IPS DF 19.7 (cell line): ENCODE results near the gene RAP2B.

Experiments
- DNase-seq: peaks from one replicate; pipeline ENCODE4 v3.0.0-alpha.2; 2013; ENCODE audit warnings: low read depth, low spot score

Gene RAP2B

DNA sequence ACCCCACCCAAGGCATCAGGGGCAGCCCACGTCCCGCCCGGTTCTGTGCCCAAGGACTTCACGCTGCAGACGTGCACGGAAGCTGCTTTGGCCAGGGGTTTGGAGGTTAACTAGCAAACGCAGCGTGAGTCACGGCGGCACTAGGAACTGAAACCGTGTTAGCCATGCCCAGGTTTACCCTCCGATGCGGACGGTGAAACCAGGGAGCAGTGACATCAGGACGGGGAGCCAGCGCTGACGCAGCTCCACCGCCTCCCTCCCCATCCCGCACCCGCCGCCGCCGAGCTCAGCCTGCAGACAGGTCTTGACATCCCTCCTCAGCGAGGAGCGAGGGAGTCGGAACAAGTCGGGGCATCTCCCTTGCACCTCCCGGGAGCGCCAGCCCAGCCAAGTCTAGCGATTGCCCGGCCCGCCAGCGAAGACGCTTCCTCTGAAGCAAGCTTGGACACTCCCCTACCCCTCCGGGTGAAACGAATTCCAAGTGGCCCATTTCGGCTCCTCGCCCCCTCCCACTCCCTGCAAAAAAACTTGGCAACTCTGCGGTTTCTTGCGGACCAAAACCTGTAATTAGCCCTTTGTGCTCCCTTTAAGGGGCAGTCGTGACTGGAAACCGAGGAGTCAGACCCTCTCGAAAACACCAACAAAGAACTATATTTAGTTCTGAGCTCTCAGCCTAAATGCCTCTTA, 1.4 kb upstream of the RAP2B start:
- DNase-seq: peak; percentile 52

DNA sequence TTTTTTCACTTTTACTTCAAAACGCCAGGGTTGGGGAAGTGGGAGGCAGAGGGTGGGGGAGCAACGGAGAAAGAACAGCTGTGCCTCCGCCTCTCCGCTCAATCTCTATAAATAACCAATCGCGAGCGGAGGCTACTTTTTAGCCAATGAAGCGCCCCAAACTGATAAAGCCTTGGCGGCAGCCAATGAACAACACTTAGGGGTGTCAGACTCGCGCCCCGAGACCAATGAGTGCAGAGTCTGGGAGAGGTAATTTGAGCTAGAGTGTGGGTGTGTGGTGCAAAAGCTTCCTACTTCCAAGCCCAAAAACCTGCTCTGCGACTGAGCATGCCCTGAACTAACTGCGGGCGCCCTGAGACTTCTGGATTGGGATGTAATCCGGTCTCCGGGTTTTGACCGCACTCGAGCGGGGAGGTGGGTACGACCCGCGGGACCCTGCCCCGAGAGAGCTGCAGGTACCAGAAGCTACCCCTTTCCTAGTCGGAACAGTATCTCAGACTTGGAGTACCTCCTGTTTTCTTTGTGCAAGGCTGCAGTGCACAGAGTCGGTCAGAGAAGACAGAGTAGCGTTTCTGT, 800 bp upstream of the RAP2B start:
- peak; percentile 99 for DNase-seq

DNA sequence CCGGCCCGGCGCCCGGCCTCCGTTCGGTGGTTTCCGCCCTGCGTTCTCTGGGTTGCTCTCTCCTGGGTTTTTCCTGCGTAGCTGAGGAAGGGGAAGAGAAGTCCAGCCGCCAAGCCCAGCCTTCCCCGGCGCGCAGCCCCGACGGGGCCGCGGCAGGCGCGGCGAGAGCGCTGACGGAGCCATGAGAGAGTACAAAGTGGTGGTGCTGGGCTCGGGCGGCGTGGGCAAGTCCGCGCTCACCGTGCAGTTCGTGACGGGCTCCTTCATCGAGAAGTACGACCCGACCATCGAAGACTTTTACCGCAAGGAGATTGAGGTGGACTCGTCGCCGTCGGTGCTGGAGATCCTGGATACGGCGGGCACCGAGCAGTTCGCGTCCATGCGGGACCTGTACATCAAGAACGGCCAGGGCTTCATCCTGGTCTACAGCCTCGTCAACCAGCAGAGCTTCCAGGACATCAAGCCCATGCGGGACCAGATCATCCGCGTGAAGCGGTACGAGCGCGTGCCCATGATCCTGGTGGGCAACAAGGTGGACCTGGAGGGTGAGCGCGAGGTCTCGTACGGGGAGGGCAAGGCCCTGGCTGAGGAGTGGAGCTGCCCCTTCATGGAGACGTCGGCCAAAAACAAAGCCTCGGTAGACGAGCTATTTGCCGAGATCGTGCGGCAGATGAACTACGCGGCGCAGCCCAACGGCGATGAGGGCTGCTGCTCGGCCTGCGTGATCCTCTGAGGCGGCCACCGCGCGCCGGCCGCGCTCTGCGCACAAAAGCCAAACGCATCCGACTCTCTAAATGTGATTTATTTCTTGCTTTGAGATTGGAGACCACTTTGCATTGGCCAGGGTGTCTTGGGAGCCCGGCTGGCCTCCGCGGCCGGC, 727 bp downstream of the RAP2B start:
- no peak for DNase-seq

DNA sequence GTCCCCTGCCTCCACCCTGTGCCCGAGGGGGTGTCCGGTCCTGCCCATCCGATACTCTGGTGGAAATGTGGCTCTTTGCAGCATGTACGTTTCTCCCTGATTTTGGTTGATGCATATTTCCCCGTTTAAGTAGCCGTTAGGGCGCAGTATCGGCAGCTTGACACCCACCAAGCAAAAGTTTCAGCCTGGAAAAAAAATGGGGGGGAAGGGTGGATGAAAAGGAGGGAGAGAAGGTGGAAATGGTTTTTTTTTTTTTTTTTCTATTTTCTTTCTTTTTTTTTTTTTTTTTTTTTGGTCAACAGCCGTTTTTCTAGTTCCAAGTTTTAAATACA, 1.3 kb downstream of the RAP2B start:
- no peak for DNase-seq

DNA sequence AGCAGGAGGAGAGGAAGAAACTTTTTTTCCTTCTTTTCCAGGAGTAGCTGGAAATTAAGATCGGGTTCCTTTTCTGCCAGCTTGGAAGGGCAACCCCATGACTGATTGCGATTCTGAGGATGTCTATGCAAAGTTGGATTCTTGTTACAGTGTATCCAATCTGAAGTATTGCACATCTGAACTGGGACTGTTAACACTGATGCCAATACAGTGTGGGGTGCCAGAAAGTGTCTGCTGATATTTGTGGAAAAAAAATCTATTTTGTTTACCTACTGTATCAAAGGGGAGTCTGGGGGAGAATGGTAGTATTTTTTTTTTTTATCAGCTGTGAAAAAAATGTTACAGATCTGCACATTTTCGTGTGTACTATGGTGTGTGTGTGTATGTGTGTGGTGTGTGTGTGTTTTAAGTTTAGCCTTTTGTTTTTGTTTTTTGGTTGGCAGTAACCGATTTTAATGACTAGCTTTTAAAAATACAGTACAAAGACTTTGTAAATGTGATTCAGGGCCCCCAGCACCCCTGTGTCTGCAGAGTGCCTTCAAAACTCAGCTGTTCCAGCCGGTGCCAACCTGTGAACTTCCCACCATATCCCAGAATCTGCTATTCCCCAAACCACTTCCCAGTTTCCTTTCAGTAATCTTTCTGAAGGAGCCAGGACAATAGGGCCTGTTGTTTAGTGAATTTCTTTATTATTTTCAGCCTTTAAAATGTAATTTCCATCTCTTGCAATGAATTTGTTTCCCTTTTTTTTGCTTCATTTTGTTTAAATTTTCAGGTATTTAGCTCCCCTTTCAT, 1.9 kb downstream of the RAP2B start:
- no peak for DNase-seq

DNA sequence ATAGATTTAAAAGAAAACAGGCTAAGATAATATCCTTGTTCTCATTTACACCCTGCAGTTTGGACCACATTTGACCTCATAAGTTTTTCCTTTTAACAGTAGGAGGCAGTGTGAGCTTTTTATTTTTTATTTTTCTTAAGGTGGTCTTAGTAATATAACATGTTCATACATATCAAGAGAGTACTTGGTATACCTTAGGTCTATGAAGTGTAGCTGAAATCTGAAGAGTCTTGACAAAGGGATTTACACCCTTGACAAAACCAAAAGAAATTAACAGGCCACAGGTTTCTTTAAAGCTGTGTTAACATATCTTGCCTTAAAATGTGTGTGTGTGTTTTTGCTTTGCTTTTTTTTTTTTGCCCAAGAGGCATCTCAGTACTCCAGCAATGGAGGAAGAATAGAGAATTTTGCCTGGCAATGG, 3.2 kb downstream of the RAP2B start:
- DNase-seq: no peak

DNA sequence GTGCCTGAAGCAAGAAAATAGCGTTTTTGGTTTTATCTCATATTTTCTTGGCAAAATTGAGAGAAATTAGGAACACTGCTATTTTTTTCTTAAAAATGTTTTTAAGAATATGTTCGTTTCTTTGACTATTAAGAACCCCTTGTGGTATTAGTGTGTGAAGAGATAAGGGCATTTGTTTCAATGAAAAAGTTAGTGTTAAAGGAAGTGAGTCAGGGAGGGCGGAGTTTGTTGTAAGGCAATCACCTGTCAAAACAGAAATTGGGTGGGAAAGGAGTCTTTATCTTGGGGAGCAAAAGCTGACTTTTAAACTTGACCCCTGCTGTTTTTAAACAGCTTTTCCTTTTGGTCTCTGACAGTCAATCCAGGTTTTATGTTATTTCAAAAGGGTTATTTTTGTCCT, 4.2 kb downstream of the RAP2B start:
- no peak for DNase-seq

DNA sequence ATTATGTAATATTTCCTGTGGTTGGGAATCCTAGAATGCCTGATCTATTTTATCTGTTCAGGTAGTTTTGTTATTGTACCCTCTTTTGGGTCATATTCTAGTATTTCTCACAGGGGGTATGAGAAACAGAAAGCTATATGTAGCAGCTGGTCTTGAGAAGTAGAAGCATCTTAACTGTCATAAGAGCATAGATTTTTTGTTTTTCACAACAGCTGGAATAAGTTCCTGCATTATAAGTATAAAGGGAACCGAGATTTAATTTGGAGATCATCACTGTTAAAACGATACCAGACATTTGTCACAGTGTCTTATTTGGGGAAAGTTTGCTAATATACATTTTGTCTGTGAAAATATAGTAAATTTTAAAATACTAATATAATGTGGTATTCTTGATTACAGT, 4.8 kb downstream of the RAP2B start:
- DNase-seq: no peak

DNA sequence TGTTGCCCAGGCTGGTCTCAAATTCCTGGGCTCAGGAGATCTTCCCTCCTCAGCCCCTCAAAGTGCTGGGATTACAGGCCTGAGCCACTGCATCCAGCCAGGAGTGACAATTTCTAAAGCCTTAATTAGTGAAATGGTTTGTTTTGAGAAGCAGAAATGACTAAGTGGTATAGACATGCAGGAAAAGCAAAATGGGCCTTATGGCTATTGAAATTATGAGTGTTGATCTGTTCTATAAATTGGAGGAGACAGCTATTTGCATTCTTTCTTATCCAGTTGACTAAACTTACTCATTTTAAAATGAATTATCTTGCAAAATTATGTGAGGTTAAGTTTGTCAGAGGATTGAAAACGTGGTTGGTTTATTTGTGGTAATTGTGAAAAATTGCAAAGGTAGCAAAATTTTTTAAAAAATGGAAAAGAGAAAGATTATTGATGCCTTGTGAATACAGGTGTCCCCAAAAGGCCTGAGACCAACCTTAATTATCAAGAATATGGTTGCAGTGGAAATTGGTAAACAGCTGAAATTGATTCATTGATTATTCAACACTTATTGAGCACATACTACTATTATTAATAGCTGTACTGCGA, 7.9 kb downstream of the RAP2B start:
- no peak for DNase-seq

DNA sequence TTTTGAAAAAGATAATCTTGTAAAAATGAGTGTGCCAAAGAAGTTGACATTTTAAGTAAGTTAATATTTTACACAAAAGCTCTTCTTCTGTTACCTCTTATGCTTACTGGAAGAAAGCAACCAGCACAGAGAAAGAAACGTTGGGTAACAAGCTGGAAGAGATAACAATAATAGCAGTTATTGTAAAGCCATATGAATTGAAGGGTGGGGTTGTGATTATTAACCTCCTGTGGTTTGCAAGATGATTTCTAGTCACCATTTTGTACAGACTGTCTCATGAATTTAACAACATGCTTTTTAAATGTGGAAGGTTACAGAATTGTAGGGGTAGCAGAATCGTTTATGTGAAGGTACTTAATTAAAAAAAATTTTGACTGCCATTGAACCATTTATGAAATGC, 9.2 kb downstream of the RAP2B start:
- no peak for DNase-seq

DNA sequence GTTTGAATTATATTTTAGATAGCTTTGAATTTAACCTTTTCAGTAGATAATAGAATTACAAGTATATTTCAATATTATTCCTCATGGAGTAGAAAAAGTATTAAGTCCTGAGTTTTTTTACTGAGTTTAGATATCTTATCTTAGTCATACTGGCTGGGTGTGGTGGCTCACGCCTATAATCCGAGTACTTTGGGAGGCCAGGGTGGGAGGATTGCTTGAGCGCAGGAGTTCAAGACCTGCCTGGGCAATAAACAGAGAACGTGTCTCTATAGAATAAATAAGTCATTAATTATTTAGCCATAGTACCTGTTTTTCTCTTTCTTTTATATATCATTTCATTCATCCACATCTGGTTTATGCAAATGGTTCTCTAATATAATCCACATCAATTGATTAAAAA, 9.9 kb downstream of the RAP2B start:
- no peak for DNase-seq

DNA sequence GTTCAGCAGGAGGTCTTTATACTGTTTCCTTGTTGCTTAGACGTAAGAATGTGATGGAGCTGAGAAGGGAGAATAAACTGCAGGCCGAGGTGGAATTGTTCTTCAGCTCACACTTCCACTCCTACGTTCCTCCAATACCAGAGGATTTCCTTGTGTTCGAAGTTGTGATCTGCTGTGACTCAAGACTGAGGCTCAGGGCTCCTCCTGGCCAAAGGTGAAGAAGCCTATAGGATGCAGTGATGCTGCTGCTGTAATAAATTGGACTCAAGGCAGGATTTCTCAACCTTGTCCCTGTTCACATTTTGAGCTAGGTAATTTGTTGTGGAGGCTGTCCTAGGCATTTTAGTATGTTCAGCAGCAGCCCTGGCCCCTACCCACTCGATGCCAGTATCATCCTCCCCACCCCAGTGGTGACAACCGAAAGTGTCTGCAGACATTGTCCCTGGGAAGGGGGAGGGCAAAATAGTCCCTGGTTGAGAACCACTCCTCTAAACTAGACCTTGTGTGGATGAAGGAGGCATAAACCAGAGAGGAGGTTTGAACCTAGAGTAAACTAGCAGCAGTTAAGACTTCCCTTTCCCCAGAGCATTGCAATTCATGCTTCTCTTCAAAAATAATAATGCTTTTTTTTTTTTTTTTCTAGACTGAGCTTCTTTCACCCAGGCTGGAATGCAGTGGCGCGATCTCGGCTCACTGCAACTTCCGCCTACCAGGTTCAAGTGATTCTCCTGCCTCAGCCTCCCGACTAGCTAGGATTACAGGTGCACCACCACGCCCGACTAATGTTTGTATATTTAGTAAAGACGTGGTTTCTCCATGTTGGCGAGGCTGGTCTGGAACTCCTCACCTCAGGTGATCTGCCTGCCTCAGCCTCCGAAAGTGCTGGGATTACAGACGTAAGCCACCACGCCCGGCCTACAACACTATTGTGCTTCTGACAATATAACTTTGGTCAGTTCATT, 11.1 kb downstream of the RAP2B start:
- no peak for DNase-seq

DNA sequence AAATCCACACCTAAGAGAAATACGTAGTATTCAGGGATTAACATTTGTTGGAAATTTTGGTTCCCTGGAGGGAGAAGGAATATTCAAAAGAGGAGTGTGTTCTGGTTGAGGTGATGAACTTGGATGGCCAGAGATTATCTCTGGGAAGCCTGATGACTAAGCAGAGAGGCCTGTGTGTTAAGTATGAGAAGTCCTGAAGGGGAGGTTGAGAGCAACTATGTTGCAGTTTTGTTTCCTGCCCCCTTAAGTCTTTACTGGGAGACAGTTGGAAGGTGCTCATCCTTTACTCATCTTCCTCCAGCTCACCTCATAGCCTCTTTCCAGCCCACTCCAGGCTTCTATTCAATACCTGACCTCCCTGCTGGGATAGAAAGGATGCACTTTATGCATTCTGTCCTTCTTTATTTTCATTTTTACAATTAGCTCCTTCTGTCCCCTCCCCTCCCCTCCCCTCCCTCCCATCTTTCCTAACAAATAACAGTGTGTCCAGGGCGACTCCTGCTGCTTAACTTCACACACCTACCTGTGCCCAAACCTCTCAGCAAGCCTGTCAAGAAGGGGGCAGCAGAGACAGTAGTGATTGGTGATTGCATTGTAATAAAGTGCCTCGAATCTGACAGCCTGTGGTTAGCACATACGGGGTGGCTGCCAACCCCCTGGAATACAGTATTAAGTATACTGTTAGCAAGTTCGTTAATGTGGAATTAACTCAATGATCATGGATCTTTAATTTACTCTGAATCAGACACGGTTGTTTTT, 11.9 kb downstream of the RAP2B start:
- no peak for DNase-seq

DNA sequence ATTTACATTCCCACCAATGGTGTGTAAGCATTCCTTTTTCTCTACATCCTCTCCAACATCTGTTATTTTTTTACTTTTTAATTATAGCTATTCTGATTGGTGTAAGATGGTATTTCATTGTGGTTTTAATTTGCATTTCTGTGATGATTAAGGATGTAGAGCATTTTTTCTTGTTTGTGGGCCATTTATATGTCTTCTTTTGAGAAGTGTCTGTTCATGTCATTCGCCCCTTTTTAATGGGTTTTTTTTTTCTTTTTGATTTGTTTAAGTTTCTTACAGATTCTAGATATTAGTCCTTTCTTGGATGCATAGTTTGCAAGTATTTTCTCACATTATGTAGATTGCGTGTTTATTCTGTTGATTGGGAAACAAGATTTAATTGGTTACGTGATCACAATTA, 14.2 kb downstream of the RAP2B start:
- no peak for DNase-seq

DNA sequence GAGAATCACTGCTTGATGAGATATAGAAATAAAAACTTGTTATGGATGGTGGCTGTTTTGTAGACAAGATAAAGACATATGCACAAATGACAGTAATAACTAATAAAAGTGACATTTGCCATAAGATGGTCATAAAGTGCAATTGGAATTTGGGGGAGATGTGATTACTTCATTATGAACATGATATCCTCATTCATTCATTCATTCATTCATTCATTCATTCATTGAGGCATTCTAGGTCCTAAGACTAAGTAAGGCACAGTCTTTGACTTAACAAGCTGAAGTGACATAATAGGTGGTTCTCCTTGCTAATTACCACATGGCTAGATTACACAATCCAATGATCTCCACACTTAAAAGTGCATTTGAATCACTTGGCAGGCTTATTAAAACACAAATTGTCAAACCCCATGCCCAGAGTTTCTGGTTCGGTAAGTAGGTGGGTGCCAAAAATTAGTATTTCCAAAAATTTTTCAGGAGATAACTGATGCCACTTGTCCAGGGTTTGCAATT, 18.9 kb downstream of the RAP2B start:
- no peak for DNase-seq

DNA sequence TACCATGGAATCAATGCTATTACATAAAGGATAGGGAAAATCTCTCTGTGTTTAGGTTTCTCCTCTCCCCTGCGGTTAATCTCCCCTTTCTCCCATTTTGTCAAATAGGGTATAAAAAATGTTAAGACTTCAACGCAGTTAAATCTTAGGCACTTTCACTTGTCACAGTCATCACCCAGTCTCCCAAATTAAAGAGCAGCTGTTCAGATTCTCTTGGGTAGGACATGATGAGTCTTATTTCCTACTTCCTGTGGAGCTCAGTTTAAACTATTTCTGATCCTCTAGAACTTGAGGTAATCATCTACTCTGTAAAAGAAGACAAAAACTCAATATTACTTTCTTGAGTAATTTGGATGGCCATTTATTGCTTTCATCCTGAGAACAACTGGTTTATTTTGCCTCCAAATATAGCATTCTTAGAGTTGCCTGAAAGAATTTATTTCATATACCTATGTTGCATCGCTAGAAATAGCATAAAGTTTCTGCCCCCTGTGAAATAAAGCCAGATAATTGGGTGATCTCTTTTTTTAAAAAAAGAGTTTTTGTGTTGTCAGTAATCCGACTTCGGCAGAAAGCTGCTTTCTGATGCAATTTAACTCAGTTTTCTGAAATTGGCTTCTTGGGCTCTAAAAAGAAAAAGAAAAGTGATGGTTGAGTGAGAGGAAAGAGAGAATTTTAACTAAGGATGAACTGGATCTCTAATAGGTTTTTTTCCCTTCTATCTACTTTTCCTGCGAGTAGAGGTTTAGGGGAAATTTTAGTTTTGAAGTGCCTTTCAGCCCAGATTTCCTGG, 20.7 kb downstream of the RAP2B start:
- no peak for DNase-seq

DNA sequence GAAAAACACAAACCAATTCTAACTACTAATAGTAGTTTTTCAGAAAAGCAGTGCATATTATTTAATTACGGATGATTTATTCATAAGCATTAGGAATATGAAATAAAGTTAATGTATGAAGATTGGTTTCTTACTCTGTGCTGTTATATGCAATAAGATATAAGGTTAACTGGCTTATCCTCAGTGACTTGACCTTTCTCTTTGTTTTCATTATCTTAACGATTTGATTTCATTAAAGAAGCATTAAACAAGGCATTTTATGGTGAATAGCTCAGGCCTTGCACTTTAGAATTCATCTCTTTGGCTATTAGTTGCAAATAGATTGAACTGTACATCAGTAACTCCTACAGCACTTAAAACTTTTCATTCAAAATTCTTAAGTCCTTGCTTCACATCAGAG, 28.9 kb downstream of the RAP2B start:
- DNase-seq: no peak

DNA sequence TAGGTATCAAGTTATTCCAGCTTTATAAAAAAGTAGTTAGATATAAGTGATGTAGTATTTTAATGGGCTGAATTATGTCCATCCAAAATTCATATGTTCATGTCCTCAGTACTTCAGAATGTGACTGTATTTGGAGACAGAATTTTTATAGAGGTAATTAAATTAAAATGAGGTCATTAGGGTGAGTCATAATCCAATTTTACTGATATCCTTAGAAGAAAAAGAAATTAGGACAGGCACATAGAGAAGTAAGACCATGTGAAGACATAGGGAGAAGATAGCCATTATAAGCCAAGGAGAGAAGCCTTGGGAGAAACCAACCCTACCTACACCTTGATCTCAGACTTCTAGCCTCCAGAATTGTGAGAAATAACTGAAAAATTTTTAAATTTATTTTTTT, 30.3 kb downstream of the RAP2B start:
- no peak for DNase-seq
